DOHH2 (cell line): Measurements from ENCODE around the gene NDUFAF3.

ENCODE experiments used
- CTCF ChIP-seq: fragments of 200-600 bp; sonication (generic); IDR thresholded peaks from one replicate; pipeline ENCODE4 v1.5.1; 2014; ENCODE audit warnings: antibody characterized with exemption, mild to moderate bottlenecking, low read depth, low read length; ENCODE audit not compliant: poor library complexity, severe bottlenecking
- EZH2phosphoT487 ChIP-seq: fragments of 200-600 bp; sonication (generic); IDR thresholded peaks from 2 replicates; pipeline ENCODE4 v1.6.1; 2017; ENCODE audit warnings: borderline replicate concordance, mild to moderate bottlenecking, antibody characterized with exemption, low read length, moderate library complexity, mixed read lengths

DNA sequence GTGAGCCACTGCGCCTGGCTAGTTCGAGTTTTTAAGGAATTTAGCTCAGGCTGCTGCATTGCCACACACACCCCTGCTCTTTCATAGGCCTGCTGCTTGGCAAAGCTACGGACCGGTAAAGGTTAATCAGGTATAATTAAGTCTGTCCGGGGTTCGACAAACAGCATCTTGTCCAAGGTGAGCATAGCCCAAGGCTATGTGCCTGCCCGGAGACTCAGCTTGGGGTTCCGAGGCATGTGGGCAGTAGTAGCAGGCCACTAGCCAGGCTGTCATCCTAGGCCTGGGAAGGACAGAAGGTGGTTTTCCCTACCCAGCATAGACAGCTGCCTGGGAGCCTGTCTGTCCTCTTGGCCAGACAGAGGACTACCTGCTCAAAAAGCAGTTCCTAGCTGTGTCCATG, 25.3 kb upstream of the NDUFAF3 start:
- TF ChIP-seq CTCF (no peak), EZH2phosphoT487 (no peak)
